Bronchial epithelial cell (primary cell): ENCODE data around the gene ADAMTS7. TPM values are rescaled to one million over a fixed set of nuclear protein-coding genes. Genes with fewer than 3 reads are reported as not detected.

ENCODE experiments used
- DNase-seq: peaks from one replicate; pipeline ENCODE4 v3.0.0-alpha.2; 2010; ENCODE audit warnings: low read depth
- FAIRE-seq: peaks from 2 replicates; lab custom pipeline; 2011; peaks lifted over from hg19 to GRCh38; lab: Jason Lieb, UNC
- H3K27me3 ChIP-seq: 2 replicates; pipeline ENCODE4 v1.5.1; 2011; ENCODE audit warnings: low read length; ENCODE audit not compliant: control insufficient read depth, insufficient read depth
- H3K36me3 ChIP-seq: 2 replicates; pipeline ENCODE4 v1.5.1; 2011; ENCODE audit warnings: low read length; ENCODE audit not compliant: control insufficient read depth, insufficient read depth
- H3K4me3 ChIP-seq: 2 replicates; pipeline ENCODE4 v1.5.1; 2011; ENCODE audit warnings: mild to moderate bottlenecking, low read depth, low read length, control low read depth
- CTCF ChIP-seq: IDR thresholded peaks from 2 replicates; pipeline ENCODE4 v1.5.1; 2011; ENCODE audit warnings: mild to moderate bottlenecking, moderate library complexity, low read length, control low read depth, inconsistent platforms; ENCODE audit not compliant: insufficient read depth, severe bottlenecking
- total RNA-seq: library from RNA; depleted of rRNA; stranded (reverse); fragments of >200 nt; gene quantifications from 2 replicates; pipeline ENCODE4 v1.2.1, GENCODE V29; 2014

The ADAMTS7 gene
- total RNA-seq, 1 donor from 2014 or later = 0.53 TPM

GRCh38 chr15:78712797-78713515 lies 98.3 kb downstream of the ADAMTS7 start:
- TF ChIP-seq CTCF = no peak
- no peak for FAIRE-seq
- Histone ChIP-seq H3K36me3 (no peaks in the 10 kb centered on the region), H3K27me3 (no peaks in the 10 kb centered on the region), H3K4me3 (no peak overlapping the region)
- DNase-seq = no peak

DNA sequence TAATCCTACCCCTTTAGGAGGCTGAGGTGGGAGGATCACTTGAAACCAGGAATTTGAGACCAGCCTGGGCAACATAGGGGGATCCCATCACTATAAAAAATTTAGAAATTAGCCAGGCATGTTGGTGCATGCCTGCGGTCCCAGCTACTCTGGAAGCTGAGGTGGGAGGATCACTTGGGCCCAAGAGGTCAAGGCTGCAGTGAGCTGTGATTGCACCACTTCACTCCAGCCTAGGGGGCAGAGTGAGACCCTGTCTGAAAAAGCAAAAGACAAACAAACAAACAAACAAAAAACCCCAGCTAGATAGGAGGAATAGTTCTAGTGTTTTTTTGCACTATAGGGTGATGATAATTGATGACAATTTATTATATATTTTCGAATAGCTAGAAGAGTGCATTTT lies 99.6 kb downstream of the ADAMTS7 start:
- no peak overlapping the region for H3K4me3 ChIP-seq
- TF ChIP-seq CTCF = no peak
- FAIRE-seq = no peak
- no peaks in the 10 kb centered on the region for H3K27me3 ChIP-seq
- DNase-seq = no peak
- no peaks in the 10 kb centered on the region for H3K36me3 ChIP-seq

DNA sequence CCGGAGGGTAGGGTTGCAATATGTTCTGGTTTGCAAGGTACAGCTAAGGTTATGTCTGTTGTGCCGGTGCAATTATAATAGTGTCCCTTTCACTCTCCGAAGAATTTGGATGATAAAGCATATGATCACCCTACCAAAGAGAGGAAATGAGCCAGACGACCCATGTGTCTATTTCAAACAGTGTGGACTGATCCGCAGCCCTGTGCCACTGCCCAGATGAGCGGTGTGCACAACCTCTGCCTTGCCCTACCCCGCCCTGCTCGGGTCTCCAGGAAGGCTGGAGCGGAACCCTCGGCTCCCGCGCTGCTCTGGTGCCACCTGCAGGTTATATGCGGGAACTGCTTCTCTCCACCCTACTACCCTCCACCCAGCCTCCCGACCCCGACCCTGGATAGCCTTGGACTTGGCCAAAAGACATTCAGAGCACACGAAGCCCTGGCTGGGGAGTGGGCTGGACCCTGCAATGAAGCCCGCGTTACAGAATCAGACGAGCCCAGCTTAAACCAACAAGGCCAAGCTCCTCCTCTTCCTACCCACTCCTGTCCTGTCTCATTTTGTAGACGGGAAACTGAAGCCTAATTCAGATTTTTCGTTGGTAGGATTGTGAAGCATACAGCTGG lies 101.9 kb downstream of the ADAMTS7 start:
- Histone ChIP-seq H3K27me3 (no peaks in the 10 kb centered on the region), H3K4me3 (no peak overlapping the region), H3K36me3 (no peaks in the 10 kb centered on the region)
- FAIRE-seq (no peak), DNase-seq (peak; percentile 33)
- peak; percentile 94 for TF ChIP-seq CTCF

Other genes with a start within 250 kb of the ADAMTS7 start
- 1.3 and 2.4 TPM in 2 replicates for gene CHRNA5, start 245.9 kb downstream of the ADAMTS7 start, total RNA-seq
- not detected in 2 replicates for gene CHRNA3, start 190.5 kb downstream of the ADAMTS7 start, total RNA-seq
- under 0.01 TPM in 1 of 2 replicates, not detected in the other for gene CHRNB4, start 170.3 kb downstream of the ADAMTS7 start, total RNA-seq
- 216 and 296 TPM in 2 replicates for gene MORF4L1, start 61.4 kb upstream of the ADAMTS7 start, total RNA-seq
- 47.5 and 75.8 TPM in 2 replicates for gene CTSH, start 133.6 kb upstream of the ADAMTS7 start, total RNA-seq